ENCODE measurements around the gene ENDOG. TPM values are rescaled to one million over a fixed set of nuclear protein-coding genes. Genes with fewer than 3 reads are reported as not detected.
A peak's percentile ranks its signal among the peaks of the same experiment; 100 is the strongest.
"Not testable (repeated sequence)": the region's sequence is repeated elsewhere in the genome, so short reads cannot be mapped to it uniquely, and the experiment has no call there.

The ENDOG gene
- total and polyA plus RNA-seq, 2 donors (not counting 1 experiment from before 2014, with no cell fraction given), result 5.2 to 15.5 TPM

DNA sequence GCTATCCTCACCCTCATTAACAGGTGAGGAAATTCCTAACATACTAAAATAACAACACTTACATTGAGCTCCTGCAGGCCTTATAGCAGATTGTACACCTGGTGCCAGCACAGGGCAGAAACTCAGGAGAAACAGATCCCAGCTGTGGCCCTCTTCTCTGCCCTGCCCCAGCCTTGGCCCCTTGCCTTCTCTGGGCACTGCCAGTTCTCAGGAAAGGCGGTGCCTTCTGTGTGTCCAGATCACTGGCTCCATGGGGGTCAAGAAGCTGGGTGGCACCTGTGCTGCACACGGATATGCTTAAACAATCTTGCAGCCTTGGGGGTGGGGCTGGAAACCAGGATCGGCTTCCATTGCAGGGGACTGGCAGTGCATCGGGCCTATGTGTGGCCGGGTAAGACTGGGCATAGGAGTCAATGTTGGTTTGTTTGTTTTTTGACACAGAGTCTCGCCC lies 44.1 kb downstream of the ENDOG start:
- no peaks in the 10 kb centered on the region for H3K4me1 ChIP-seq (ENCODE audit: control insufficient read depth, extremely low read depth, insufficient read depth, low read length)
- no peak overlapping the region for H3K4me3 ChIP-seq (replicated peaks in 1 of 4; ENCODE audit: control extremely low read depth in 1 of 4, insufficient read depth in 1 of 4, low read depth in 3 of 4, low read length in 4 of 4)
- H4K20me1 ChIP-seq (ENCODE audit: control insufficient read depth, extremely low read depth, insufficient read depth, low read length), result no peaks in the 10 kb centered on the region
- no peaks in the 10 kb centered on the region for H3K79me2 ChIP-seq (ENCODE audit: control insufficient read depth, insufficient read depth, low read length)
- H3K27ac ChIP-seq (ENCODE audit: insufficient read depth, low read length), result no peak overlapping the region
- H3K4me2 ChIP-seq (ENCODE audit: extremely low read depth, insufficient read depth, low read length), result no peak overlapping the region
- no peak overlapping the region for H3K9ac ChIP-seq (ENCODE audit: insufficient read depth, low read length)
- no peaks in the 10 kb centered on the region for H3K36me3 ChIP-seq (ENCODE audit: control insufficient read depth, insufficient read depth, low read length)
- DNase-seq (ENCODE audit: low read depth in 2 of 2), result no peak
- H3K9me3 ChIP-seq (ENCODE audit: control insufficient read depth, insufficient read depth, low read depth, low read length), result no peaks in the 10 kb centered on the region
- no peaks in the 10 kb centered on the region for H3K27me3 ChIP-seq (ENCODE audit: control insufficient read depth, insufficient read depth, low read length)
- H2AFZ ChIP-seq (ENCODE audit: low read length), result no peak overlapping the region
- TF ChIP-seq EZH2 (IDR thresholded peaks at IDR 0.05; ENCODE audit: low read length, missing control alignments), result no peak
- TF ChIP-seq, protein P1, sequence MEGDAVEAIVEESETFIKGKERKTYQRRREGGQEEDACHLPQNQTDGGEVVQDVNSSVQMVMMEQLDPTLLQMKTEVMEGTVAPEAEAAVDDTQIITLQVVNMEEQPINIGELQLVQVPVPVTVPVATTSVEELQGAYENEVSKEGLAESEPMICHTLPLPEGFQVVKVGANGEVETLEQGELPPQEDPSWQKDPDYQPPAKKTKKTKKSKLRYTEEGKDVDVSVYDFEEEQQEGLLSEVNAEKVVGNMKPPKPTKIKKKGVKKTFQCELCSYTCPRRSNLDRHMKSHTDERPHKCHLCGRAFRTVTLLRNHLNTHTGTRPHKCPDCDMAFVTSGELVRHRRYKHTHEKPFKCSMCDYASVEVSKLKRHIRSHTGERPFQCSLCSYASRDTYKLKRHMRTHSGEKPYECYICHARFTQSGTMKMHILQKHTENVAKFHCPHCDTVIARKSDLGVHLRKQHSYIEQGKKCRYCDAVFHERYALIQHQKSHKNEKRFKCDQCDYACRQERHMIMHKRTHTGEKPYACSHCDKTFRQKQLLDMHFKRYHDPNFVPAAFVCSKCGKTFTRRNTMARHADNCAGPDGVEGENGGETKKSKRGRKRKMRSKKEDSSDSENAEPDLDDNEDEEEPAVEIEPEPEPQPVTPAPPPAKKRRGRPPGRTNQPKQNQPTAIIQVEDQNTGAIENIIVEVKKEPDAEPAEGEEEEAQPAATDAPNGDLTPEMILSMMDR (conservative IDR thresholded peaks at IDR 0.05 in 1 of 2, IDR thresholded peaks at IDR 0.05 in 1 of 2; ENCODE audit: low read depth in 1 of 2, low read length in 2 of 2), result no peak

- no peak overlapping the region for H3K4me2 ChIP-seq (ENCODE audit: extremely low read depth, insufficient read depth, low read length)
- no peak overlapping the region for H3K9ac ChIP-seq (ENCODE audit: insufficient read depth, low read length)
- no peaks in the 10 kb centered on the region for H3K27me3 ChIP-seq (ENCODE audit: control insufficient read depth, insufficient read depth, low read length)
- no peaks in the 10 kb centered on the region for H3K36me3 ChIP-seq (ENCODE audit: control insufficient read depth, insufficient read depth, low read length)
- no peak overlapping the region for H3K4me3 ChIP-seq (replicated peaks in 1 of 4; ENCODE audit: control extremely low read depth in 1 of 4, insufficient read depth in 1 of 4, low read depth in 3 of 4, low read length in 4 of 4)
- no peaks in the 10 kb centered on the region for H4K20me1 ChIP-seq (ENCODE audit: control insufficient read depth, extremely low read depth, insufficient read depth, low read length)
- no peaks in the 10 kb centered on the region for H3K9me3 ChIP-seq (ENCODE audit: control insufficient read depth, insufficient read depth, low read depth, low read length)
- peak; percentile 18 to 51 for DNase-seq (ENCODE audit: low read depth in 2 of 2)
- no peaks in the 10 kb centered on the region for H3K4me1 ChIP-seq (ENCODE audit: control insufficient read depth, extremely low read depth, insufficient read depth, low read length)
- H2AFZ ChIP-seq (ENCODE audit: low read length), result no peak overlapping the region
- TF ChIP-seq, protein P1 (conservative IDR thresholded peaks at IDR 0.05 in 1 of 2, IDR thresholded peaks at IDR 0.05 in 1 of 2; ENCODE audit: low read depth in 1 of 2, low read length in 2 of 2), result peak; percentile 76 to 89
- no peak for TF ChIP-seq EZH2 (IDR thresholded peaks at IDR 0.05; ENCODE audit: low read length, missing control alignments)
- no peak overlapping the region for H3K27ac ChIP-seq (ENCODE audit: insufficient read depth, low read length)
- H3K79me2 ChIP-seq (ENCODE audit: control insufficient read depth, insufficient read depth, low read length), result no peaks in the 10 kb centered on the region
These were observed 45.3 kb downstream of the ENDOG start for GRCh38 chr9:128863647-128864046.

DNA sequence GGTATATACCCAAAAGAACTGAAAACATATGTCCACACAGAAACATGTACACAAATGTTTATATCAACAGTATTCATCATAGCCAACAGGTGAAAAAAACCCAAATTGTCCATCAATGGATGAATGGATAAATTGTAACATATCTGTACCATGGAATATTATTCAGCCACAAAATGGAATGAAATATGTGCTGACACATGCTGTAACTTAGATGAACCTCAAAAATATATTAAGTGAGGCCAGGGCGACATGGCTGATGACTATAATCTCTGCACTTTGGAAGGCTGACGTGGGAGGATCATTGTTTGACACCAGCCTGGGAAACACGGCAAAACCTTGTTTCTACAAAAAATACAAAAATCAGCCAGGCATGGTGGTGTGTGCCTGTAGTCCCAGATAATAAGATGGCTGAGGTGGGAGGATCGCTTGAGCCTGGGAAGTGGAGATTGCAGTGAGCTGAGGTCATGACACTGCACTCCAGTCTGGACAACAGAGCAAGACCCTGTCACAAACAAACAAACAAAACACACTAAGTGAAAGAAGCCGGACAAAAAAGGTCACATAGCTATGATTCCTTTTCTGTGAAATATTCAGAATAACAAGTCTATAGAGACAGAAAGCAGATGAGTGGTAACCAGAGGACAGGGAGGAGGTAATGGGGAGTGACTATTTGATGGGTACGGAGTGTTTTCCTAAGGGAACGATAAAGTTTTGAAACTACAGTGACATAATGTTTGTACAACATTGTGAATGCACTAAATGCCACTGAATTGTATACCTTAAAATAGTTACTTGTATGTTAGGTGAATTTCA lies 52.0 kb downstream of the ENDOG start:
- Histone ChIP-seq H3K4me1 (ENCODE audit: control insufficient read depth, extremely low read depth, insufficient read depth, low read length) (no peaks in the 10 kb centered on the region), H3K27ac (ENCODE audit: insufficient read depth, low read length) (no peak overlapping the region), H3K9me3 (ENCODE audit: control insufficient read depth, insufficient read depth, low read depth, low read length) (no peaks in the 10 kb centered on the region), H3K27me3 (ENCODE audit: control insufficient read depth, insufficient read depth, low read length) (no peaks in the 10 kb centered on the region), H4K20me1 (ENCODE audit: control insufficient read depth, extremely low read depth, insufficient read depth, low read length) (no peaks in the 10 kb centered on the region), H3K4me2 (ENCODE audit: extremely low read depth, insufficient read depth, low read length) (no peak overlapping the region), H3K36me3 (ENCODE audit: control insufficient read depth, insufficient read depth, low read length) (no peaks in the 10 kb centered on the region), H3K4me3 (replicated peaks in 1 of 4; ENCODE audit: control extremely low read depth in 1 of 4, insufficient read depth in 1 of 4, low read depth in 3 of 4, low read length in 4 of 4) (no peak overlapping the region), H3K9ac (ENCODE audit: insufficient read depth, low read length) (no peak overlapping the region), H3K79me2 (ENCODE audit: control insufficient read depth, insufficient read depth, low read length) (no peaks in the 10 kb centered on the region), H2AFZ (ENCODE audit: low read length) (no peak overlapping the region)
- TF ChIP-seq, protein P1 (conservative IDR thresholded peaks at IDR 0.05 in 1 of 2, IDR thresholded peaks at IDR 0.05 in 1 of 2; ENCODE audit: low read depth in 1 of 2, low read length in 2 of 2), result no peak
- no peak for TF ChIP-seq EZH2 (IDR thresholded peaks at IDR 0.05; ENCODE audit: low read length, missing control alignments)
- no peak for DNase-seq (ENCODE audit: low read depth in 2 of 2)

DNA sequence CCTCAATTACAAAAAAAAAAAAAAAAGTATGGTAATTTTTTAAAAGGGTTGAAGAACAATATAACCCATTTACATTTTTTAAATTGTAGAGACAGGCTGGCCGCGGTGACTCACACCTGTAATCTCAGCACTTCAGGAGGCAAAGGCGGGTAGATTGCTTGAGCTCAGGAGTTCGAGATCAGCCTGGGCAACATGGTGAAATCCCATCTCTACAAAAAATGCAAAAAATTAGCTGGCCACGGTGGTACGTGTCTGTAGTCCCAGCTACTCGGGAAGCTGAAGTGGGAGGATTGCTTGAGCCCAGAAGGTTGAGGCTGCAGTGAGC lies 52.6 kb downstream of the ENDOG start:
- not testable (repeated sequence) for H3K4me2 ChIP-seq (ENCODE audit: extremely low read depth, insufficient read depth, low read length); H3K9ac ChIP-seq (ENCODE audit: insufficient read depth, low read length); H3K36me3 ChIP-seq (ENCODE audit: control insufficient read depth, insufficient read depth, low read length); H3K4me1 ChIP-seq (ENCODE audit: control insufficient read depth, extremely low read depth, insufficient read depth, low read length); DNase-seq (ENCODE audit: low read depth in 2 of 2); H3K79me2 ChIP-seq (ENCODE audit: control insufficient read depth, insufficient read depth, low read length); H3K27ac ChIP-seq (ENCODE audit: insufficient read depth, low read length); H2AFZ ChIP-seq (ENCODE audit: low read length); H3K27me3 ChIP-seq (ENCODE audit: control insufficient read depth, insufficient read depth, low read length); H3K4me3 ChIP-seq (replicated peaks in 1 of 4; ENCODE audit: control extremely low read depth in 1 of 4, insufficient read depth in 1 of 4, low read depth in 3 of 4, low read length in 4 of 4); H3K9me3 ChIP-seq (ENCODE audit: control insufficient read depth, insufficient read depth, low read depth, low read length); H4K20me1 ChIP-seq (ENCODE audit: control insufficient read depth, extremely low read depth, insufficient read depth, low read length)
